PC-9 (cell line): ENCODE data around the gene TAS2R40.

Experiments
- EZH2 ChIP-seq: fragments of 200-600 bp; sonication (generic); IDR thresholded peaks from 2 replicates; pipeline ENCODE4 v1.8.0; 2017; ENCODE audit warnings: antibody characterized with exemption, low read depth
- TF ChIP-seq, protein P1 (sequence below): fragments of 200-600 bp; sonication (generic); conservative IDR thresholded peaks from 2 replicates; pipeline ENCODE4 v1.6.1; 2017; ENCODE audit warnings: mixed run types, antibody characterized with exemption, mild to moderate bottlenecking, moderate library complexity

DNA sequence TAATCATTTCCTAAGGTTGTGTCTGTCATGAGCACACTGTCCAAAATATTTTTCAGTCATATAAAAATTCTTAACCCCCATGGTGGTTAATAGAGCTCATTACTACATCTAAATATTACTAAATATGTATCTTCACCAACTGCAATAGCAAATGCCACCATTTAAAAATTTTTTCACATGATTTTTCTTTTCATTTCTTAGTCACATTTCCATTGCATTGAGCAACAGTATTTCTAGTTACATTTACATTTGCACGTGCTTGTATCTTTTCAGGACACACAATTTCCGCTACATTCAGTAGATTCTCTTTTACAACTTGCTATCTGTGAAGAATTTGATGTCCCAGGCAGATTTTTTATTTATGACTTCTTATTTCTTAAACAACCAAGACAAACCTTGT is 5.2 kb upstream of the TAS2R40 start:
- no peak for TF ChIP-seq EZH2
- TF ChIP-seq, protein P1, sequence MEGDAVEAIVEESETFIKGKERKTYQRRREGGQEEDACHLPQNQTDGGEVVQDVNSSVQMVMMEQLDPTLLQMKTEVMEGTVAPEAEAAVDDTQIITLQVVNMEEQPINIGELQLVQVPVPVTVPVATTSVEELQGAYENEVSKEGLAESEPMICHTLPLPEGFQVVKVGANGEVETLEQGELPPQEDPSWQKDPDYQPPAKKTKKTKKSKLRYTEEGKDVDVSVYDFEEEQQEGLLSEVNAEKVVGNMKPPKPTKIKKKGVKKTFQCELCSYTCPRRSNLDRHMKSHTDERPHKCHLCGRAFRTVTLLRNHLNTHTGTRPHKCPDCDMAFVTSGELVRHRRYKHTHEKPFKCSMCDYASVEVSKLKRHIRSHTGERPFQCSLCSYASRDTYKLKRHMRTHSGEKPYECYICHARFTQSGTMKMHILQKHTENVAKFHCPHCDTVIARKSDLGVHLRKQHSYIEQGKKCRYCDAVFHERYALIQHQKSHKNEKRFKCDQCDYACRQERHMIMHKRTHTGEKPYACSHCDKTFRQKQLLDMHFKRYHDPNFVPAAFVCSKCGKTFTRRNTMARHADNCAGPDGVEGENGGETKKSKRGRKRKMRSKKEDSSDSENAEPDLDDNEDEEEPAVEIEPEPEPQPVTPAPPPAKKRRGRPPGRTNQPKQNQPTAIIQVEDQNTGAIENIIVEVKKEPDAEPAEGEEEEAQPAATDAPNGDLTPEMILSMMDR = no peak
